GM04503 (cell line): Measurements from ENCODE around the gene GRIPAP1.
"Not testable (repeated sequence)": the region's sequence is repeated elsewhere in the genome, so short reads cannot be mapped to it uniquely, and the experiment has no call there.

Experiments used
- DNase-seq: peaks from one replicate; pipeline ENCODE4 v3.0.0-alpha.2; 2012; ENCODE audit warnings: low read depth

GRIPAP1 gene

GRCh38 chrX:48997455-48997854, 4.6 kb downstream of the GRIPAP1 start:
- DNase-seq, result no peak

DNA sequence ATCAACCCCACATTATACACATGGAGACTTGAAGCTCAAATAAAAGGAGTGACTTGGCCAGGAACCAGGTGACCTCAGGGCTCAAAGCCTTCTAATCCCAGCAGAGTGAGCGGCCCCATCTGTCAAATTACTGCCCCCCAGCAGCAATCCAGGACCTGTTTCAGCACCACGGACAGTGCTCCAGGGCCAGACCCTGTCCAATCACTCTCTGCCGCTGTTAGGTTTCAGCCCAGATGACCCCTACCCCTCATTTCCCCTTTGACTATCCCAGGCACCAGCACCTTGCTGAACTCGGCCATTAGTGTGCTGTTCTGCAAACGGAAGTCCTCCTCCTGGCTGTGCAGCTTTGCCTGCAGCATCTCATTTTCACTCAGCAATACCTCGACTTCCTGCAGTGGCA, 5.1 kb downstream of the GRIPAP1 start:
- DNase-seq, result no peak

DNA sequence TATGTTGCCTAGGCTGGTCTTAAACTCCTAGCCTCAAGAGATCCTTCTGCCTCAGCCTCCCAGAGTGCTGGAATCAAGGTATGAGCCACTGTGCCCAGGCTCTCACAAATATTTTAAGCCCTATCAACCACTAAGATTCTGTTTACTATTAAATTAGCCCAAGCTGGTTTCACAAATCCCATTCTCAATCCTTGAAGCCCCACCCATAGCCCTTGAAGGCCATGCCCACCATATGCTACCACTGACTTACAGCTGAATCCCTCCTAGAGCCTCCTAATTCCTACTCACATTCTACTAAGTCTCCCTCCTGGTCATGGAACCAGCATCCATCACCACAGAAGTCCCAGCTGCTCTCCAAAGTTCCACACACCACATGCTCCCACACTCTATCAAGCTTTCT, 9.7 kb downstream of the GRIPAP1 start:
- no peak for DNase-seq

DNA sequence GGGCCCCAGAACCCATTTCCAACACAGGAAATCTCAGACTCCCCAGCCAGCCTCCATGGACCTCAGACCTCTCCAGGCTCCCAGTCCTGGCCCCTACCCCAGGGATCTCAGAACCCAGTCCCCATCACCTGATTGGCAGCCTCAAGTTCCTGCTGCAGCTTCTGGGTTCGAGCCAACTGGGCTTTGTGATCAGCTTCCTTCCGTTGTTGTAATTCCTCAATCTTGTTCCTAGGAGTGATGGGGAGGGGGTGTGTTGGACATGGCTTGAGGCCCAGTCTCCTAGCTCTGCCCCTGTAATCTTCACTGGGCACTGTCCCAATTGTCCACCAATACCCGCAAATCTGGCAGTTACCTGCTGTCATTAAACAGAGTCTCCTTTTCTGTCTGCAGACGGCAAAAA, 12.6 kb downstream of the GRIPAP1 start:
- no peak for DNase-seq

- DNase-seq, result no peak
These were observed 18.2 kb downstream of the GRIPAP1 start for GRCh38 chrX:48983896-48984295.

DNA sequence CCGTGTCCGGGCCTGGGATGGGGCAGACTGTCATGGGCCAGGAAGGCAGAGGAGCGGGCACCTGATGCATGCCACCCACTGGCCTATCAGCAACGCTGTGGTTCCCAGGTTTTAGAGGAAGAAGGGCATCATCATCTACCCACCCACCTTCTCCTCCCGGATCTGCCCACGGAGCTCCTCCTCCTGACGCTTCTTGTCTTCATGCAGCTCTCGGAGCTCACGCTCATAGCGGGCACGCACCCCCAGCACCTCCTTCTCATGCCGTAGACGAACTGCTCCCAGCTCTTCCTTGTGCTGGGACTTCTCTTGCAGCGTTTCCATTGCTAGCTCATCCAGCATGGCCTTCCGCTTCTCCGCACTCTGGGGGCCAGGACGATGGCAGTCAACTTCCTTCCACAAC, 19.0 kb downstream of the GRIPAP1 start:
- DNase-seq, result no peak

DNA sequence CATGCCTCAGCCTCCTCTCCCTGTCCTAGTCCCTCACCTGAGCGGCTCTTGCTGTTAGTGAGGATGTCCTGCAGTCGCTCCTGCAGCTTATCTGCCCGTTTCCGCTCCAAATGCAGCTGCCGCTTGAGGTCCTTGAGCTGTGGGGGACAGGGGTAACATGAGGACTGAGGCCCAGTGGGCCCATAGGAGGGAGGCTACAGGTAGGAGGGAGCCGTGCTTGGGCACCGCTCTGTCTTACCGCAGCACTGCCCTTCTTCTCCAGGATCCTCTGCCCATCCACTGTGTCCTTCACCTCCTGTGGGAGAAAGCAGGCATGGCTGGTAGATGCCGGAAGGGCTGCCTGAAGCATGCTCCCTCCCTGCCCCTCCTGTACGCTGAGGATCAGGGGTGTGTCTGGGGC, 20.9 kb downstream of the GRIPAP1 start:
- no peak for DNase-seq

- DNase-seq, result not testable (repeated sequence)
These were observed 21.7 kb downstream of the GRIPAP1 start for GRCh38 chrX:48980341-48980740.

DNA sequence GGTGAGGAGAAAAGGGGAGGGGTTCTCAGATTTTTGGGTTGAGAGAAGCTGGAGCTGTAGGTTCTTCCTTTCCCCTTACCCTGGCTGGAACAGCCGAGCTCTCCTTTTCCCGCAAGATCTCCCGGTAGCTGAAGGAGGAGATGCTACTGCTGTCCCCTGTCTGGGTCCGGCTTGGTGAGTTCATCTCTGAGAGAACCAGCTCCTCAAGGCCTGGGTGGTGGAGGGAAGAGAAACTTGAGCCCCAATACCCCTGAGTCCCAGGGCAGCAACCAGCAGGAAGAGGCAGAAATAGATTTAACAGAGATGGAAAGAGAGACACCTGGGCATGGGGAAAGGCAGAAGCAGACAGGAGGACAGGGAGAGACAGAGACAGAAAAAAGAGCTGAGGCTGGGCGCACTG, 23.8 kb downstream of the GRIPAP1 start:
- no peak for DNase-seq

DNA sequence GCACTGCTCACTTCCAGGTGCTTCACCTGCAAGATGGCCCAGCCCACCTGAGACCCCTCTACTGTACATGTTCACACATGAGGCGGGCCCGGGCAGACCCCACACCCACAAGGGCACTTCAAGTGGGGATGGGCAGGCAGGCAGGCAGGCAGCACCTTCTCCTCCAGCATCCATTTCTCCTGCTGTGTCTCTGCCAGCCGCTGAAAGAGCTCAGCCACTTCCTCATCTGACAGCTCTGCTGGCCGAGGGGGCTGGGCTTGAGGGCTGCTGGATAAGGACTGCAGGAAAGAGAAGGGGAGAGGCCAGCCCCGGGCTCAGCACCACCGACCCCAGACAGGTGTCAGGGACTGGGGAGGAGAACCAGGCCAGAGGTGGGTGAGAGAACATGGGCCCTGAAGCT, 26.0 kb downstream of the GRIPAP1 start:
- DNase-seq, result no peak

DNA sequence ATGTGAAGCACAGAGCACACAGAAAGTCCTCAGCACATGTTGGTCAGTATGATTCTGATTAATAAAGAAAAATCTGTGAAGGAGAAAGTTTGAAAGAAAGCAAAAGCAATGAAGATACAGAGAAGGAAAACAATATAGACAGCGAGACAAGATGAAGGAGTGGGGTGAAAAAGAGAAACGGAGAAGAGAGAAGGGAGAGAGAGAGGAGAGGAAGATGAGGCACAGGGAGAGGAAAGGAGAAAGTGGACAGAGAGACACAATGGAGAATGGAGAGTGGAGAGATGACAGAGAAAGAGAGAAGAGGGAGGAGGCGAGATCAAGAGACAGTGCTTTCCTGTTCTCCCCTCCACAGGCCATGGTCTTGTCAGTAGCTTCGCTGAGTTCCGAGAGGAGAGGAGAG, 26.5 kb downstream of the GRIPAP1 start:
- DNase-seq, result no peak

DNA sequence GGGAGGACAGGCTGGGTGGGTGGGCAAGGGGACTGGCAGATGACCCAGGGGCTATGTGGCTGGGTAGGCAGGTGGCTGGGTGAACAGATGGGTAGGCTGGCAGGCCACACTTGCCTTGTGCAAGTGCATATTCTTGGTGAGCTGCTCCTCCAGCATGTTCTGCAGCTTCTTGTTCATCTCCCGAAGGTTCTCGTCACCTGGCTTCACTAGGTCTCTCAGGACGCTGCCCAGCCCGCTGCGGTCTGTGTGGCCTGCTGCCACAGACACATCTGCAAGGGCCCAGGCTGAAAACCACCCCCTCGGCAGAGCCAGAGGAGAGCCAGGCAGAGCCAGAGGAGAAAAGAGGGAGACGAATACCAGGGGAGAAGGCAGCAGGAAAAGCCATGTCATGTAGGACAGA, 27.0 kb downstream of the GRIPAP1 start:
- no peak for DNase-seq

DNA sequence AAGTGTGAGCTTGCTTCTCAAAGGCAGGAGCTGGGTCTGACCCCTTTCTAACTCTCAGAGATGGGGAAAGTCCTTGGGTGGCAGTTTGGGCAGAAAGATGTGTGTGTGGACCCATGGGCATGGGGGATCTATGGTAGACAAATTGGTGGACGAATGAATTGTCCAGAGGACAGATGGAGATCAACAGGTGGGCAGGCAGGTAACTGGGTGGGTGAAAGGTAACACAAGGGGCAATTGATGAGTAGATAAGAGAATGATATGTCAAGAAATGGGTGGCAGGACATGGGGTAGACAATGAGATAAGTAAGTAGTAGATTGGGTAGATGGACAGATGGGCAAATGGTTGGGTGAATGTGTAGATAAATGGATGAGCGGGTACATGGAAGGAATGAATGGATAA, 27.5 kb downstream of the GRIPAP1 start:
- no peak for DNase-seq

DNA sequence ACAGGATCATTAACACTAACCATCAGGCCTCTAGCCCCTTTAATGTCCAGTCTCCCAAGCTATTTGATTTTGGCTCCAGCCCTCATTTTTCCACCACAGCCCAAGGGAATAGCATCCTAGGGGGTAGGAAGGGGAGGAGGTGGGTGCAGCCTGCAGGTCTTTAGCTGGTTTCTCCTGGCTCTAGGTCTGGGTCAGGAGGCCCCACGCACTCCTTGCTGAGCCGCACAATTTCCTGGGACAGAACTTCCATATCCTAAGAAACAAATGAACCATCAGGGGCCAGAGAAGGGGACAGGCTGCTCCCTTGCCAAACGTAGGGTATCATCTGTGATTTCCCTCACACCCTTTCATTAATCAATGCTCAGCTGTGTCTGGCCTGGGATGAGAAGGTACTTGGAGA, 28.0 kb downstream of the GRIPAP1 start:
- no peak for DNase-seq

- no peak for DNase-seq
These were observed 29.6 kb downstream of the GRIPAP1 start for GRCh38 chrX:48972220-48973164.

GRCh38 chrX:48971249-48972219, 30.5 kb downstream of the GRIPAP1 start, which contains the start of gene KCND1:
Gene KCND1, minus strand, starts transcription at chrX:48971844. Its CDS starts 1,573 bp downstream, at chrX:48970271.
- DNase-seq, result no peak

- no peak for DNase-seq
These were observed 32.6 kb downstream of the GRIPAP1 start for GRCh38 chrX:48969471-48969870.

- no peak for DNase-seq
These were observed 33.7 kb downstream of the GRIPAP1 start for GRCh38 chrX:48968377-48968776.

DNA sequence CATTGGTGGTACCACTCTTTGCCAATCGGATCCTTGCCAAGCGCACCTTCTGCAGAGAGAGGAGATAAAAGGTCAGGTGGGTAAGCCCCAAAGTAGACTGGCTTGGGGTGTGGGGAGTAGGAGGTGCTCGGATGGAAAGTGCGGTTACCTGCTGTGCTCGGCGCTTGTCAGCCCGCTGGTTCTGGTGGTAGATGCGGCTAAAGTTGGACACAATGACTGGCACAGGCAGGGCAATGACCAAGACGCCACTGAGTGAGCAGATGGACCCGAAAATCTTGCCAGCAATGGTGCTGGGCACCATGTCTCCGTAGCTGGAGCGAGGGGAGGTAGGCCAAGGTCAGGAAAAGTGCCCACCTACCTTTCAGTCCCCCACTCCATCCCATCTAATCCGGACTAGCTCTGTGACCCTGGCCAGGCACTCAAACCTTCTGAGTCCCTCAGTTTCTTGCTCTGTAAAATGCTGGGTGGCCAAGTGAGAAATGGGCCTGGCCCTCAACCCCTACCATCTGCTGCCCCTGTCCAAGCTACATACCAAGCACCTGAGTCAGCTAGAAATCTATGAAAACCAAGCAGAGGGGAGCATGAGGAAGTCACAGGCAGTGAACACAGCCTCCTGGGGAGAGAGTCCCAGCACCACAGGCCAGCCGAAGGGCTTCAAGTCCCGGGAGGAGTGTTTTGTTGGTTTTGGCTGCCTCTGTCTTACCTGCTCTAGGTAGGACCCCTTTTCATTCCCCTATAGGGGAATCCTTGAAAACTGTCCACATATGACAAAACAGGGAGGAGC, 35.1 kb downstream of the GRIPAP1 start:
- DNase-seq, result no peak

DNA sequence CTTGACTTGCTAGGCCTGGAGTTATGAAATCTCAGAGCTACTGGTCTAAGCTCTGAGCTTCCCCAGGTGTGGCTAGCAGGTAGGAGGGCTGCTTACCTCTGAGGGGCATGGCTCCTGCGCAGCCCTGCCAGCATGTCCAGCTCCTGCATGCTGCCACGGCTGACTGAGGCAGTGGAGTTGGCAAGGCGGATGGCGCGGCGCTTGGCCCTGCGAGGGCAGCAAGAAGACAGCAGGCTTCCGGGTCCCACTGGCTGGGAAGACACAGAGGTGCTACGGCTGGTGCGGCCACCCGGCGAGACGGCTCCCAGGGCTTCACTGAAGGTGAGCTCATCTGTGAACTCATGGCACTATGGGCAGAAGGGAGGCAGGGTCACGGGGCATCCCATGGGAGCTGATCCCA, 36.1 kb downstream of the GRIPAP1 start:
- no peak for DNase-seq

DNA sequence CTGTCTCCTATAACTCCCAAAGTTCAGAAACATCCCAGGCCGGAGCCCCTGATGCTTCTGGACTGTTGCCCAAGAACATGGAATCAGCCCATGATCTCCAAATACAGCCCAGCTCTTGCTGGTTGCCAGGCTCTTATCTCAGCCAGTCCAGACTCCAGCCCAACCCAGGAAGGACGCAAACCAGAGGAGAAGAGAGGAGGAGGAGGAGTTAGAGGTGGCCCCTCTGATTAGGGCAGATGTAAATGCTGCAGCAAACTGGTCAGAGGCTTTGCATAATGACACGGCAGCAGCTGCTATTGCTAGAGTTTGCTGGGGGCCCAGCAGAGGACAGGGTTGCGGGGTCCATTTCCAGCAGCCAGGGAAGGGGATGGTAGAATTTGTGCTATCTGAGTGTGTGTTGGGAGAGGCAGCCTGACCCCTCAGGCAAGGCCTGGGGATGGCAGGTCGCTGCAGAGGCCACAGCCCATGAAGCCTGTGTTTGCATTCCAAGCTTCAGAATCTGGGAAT, 40.4 kb downstream of the GRIPAP1 start:
- no peak for DNase-seq

GRCh38 chrX:48960291-48960690, 41.8 kb downstream of the GRIPAP1 start:
- no peak for DNase-seq
